DMS 273 (cell line): ENCODE measurements around the gene TLCD1.

ENCODE experiments used
- DNase-seq: peaks from one replicate; lab custom pipeline; 2025; ENCODE audit not compliant: unreplicated experiment; lab: John Stamatoyannopoulos, UW

TLCD1 gene

DNA sequence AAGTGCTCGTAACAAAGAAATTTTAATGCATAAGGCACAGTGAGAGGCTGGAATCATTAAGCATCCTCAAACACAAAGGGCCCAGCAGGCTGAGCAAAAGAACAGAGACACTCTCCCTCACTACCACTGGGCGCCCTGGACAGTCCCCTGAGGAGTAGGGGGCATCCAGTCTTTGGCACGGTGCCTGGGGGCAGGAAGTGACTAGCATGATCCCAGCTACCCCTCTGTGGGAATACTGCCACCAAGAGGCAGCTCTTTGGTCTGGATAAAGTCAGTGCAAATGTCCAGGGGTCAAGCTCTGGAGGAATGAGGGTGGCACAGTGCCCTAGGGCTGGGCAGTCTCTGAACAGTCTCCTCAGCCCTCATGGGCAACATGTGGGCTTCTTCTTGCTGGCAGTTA, 11.8 kb downstream of the TLCD1 start:
- no peak for DNase-seq

DNA sequence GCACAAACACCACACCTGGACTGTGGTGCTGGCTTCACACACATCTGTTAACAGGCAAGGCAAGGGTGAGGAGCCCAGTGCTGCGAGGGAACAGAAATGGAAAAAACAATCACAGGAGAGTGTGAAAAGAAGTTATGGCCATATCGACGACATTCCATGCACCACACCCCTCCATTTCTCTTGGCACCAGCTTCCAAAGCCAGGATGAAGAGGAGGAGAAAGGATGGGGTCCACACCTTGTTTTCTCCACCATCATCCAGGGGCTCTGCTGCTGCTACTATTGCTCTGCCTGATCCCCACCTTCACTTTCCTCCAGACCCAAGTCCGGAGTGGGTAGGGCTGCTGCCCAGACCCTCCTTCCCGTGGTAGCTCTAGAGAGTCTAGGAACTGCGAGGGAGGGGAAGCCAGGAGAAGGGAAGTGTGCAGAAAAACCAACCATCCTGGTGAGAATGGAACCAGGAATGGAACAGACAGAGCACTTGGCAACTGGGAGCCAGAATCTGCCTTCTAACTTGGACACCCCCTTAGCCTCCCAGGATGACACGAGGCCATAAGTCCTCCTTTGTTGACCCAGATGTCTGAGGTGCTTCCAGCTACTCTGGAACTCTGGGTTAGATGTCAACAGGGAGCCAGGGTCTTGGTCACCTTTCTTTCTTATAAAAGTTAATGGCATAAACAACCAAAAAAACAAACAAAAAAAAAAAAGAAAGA, 13.2 kb downstream of the TLCD1 start:
- DNase-seq = no peak

- DNase-seq = no peak
These were observed 13.9 kb downstream of the TLCD1 start for GRCh38 chr17:28712032-28712704.

DNA sequence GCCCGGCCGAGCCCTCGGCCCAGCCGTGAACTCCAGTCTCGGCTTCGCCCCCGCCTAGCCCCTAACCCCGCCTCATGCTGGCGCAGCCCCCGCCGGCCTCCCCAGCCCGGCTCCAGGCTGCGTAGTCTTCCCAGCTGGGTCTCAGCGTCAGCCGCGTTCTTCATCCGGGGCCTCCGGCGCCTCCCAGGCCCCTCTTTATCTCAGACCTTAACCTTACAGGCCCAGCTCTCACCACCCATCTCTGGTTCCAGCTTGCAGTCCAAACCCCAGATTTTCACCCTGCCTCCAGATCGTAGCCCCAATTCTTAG, 14.4 kb downstream of the TLCD1 start, which contains the start of gene PROCA1:
TSS of gene PROCA1 (minus strand) at position 166 of the 309 bp plus-strand sequence. CDS start 228 bp downstream, outside the sequence.
- no peak for DNase-seq

GRCh38 chr17:28710861-28711722, 14.9 kb downstream of the TLCD1 start:
- DNase-seq = peak; percentile 96

GRCh38 chr17:28707339-28707720, 18.7 kb downstream of the TLCD1 start:
- DNase-seq = no peak

DNA sequence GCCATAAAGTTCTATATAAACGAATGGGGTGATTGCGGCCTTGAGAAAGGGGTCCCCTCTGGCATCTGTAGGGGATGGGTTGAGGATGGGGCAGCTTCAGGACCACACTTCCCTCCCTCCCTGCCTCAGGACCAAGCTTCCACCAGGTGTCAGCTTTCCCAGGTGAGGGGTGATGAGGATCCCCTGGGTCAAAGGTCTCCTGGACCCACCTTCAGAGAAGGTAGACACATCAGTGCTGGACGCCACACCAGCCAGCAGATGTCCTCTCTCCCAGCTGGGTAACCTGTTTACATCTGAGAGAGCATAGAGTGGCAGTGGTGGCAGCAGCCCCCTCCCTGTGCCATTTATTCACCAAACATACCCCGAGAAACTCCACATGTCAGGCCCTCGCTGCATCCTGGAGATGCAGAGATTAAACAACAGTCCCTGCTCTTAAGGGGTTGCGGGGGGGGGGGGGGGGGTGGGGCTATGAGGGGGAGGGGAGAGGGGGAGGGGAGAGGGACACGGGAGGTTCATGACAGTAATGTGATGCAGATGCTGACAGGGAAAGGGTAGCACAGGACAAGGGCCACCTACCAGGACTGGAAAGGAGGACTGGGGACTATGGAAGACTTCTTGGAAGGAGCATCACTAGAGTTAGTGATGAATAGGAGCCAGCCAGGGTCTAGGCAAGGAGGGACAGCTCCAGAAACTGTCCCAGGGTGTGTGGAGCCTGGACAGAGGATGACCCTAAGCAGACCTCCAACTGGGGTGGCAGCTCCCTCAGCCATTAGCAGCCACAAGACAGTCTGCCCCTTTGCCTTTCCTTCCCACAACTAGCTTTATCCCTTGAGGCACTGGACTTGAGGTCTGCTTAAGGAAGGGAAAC, 19.3 kb downstream of the TLCD1 start:
- no peak for DNase-seq

DNA sequence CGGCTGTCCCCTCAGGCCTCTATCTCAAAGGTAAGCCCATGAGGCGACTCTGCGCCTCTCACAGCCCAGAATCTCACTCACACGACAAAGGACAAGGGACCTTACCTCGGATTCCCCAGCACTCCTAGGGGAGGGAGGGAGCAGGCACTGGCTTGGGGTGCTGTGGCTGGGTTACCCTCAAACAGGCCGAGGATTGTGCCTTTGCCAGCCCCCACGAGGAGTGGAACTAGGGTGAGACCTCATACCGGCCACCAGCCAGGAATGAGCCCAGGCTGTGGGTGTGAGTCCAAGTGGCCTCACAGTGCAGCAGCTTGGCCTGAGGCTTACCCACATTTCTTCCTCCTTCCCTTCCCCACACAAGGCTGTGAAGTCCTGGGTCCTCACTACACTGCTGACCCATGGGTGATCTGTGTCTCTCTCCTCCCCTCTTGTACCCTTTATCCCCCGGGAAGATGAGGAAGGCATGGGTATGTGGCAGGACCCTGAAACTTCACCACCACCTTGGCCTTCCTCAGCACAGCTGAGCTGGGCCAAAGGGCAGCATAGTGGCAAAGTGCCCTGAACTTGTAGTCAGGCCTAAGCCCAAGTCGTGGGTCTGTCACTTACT, 20.2 kb downstream of the TLCD1 start:
- DNase-seq = no peak

DNA sequence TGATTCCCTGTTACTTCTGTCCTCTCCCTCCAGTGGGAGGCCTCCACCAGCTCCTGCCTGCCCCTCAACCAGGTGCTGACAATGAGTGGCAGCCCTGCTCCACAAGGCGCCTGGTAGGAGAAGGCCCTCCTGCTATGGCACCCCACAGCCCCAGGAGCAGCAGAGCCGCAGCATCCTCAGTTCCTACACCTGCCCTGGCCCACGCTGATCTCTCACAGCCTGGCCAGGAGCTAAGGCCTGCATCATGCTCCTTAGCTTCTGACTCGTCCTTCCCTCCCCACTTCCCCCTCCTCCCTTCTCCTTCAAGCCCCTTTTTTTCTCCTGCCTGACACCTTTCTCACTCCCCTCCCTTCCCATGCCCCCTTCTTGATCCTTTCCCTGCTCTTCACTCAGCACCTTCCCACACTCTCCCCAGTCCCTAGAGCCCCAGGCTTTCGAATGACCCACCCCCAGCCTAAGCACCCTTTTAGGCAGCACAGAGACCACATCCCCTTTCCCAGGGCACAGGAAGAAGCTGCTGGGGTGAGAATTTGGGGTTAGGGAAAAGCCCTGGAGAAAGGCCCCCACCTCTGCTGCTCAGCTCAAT, 20.9 kb downstream of the TLCD1 start:
- no peak for DNase-seq

GRCh38 chr17:28704219-28704858, 21.7 kb downstream of the TLCD1 start:
- no peak for DNase-seq

GRCh38 chr17:28703552-28704218, 22.3 kb downstream of the TLCD1 start:
- DNase-seq = no peak

GRCh38 chr17:28702752-28703150, 23.3 kb downstream of the TLCD1 start:
- no peak for DNase-seq

- DNase-seq = peak; percentile 62
These were observed 23.8 kb downstream of the TLCD1 start for GRCh38 chr17:28702026-28702751.

GRCh38 chr17:28700830-28701492, 25.1 kb downstream of the TLCD1 start:
- no peak for DNase-seq

GRCh38 chr17:28700278-28700677, 25.8 kb downstream of the TLCD1 start:
- no peak for DNase-seq

DNA sequence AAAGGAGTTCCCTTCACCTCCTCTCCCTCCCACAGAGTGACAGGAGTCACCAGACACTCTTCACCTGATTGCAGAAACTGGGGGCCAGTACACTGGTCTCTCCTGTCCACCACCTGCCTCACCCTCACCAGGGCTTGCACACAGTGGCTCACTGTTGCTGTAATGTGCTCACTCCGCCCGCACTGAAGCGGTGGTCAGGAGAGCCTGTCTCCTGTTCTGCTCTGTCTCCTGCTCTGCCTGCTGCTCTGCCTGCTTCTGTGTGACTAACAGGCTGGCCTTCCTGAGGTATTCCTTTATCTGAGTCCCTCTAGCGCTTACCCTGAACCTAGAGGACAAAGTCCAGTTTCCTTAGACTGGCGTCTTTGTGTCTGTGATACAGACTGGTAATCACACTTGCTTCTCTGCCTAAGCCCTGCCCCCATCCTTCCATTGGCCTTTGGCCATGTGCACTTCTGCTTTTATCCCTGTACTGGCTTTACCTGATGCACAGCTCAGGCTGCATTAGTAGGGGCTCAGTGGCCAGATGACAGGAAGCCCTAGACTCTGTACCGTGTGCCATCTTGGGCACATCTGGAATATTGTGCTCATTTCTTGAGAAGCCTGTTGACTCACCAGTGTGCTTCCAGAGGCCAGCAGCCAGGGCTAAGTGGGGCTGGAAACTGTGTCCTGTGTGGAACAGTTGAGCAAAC, 27.6 kb downstream of the TLCD1 start:
- DNase-seq = no peak

GRCh38 chr17:28693869-28694268, 32.2 kb downstream of the TLCD1 start:
- DNase-seq = no peak
